ENCODE results near the gene SAFB.

DNA sequence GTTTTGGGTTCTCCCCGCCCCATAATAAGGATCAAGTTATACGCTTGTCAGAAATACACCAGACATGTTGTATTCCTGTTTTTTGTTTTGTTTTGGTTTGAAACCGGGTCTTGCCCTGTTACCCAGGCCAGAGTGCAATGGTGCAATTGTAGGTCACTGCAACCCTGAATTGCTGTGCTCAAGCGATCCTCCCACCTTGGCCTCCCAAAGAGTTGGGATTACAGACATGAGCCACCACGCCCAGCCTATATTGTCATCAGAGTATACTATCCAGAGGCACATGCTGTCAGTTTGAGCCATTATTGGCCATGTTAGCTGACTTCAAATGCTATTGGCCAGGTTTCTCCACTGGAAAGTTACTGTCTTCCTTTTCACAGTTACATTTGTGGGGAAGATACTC lies 9.8 kb downstream of the SAFB start:
- TF ChIP-seq, protein P1, sequence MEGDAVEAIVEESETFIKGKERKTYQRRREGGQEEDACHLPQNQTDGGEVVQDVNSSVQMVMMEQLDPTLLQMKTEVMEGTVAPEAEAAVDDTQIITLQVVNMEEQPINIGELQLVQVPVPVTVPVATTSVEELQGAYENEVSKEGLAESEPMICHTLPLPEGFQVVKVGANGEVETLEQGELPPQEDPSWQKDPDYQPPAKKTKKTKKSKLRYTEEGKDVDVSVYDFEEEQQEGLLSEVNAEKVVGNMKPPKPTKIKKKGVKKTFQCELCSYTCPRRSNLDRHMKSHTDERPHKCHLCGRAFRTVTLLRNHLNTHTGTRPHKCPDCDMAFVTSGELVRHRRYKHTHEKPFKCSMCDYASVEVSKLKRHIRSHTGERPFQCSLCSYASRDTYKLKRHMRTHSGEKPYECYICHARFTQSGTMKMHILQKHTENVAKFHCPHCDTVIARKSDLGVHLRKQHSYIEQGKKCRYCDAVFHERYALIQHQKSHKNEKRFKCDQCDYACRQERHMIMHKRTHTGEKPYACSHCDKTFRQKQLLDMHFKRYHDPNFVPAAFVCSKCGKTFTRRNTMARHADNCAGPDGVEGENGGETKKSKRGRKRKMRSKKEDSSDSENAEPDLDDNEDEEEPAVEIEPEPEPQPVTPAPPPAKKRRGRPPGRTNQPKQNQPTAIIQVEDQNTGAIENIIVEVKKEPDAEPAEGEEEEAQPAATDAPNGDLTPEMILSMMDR (IDR thresholded peaks at IDR 0.05) = no peak
- TF ChIP-seq POLR2A (IDR thresholded peaks at IDR 0.05) = no peak
- TF ChIP-seq EP300 (IDR thresholded peaks at IDR 0.05) = no peak
